Amniotic epithelial cell (primary cell): ENCODE measurements around the gene BRDT.

Source experiments
- DNase-seq: peaks from one replicate; pipeline ENCODE4 v3.0.0-alpha.2; 2010; ENCODE audit warnings: low read depth

BRDT gene

DNA sequence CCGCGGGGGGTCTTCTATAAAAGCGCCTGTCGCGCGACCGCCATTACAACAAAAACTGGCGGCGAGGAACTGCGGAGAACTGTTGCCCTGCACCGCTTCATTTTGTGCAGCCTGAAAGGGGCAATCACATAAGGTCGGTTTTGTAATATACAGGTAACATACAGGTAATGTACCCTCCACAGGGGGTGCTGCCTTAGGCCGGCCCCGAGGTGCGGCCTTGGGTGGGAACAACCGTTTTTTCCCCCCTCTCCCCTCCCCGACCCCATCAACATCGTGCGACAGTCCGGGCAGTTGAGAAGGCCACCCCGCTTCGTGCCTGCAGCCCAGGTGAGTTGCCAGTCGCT is at the start of gene BRDT:
Gene BRDT, plus strand, starts transcription at position 46 of the 344 bp plus-strand sequence. CDS start 13,354 bp downstream, outside the sequence.
- no peak for DNase-seq

DNA sequence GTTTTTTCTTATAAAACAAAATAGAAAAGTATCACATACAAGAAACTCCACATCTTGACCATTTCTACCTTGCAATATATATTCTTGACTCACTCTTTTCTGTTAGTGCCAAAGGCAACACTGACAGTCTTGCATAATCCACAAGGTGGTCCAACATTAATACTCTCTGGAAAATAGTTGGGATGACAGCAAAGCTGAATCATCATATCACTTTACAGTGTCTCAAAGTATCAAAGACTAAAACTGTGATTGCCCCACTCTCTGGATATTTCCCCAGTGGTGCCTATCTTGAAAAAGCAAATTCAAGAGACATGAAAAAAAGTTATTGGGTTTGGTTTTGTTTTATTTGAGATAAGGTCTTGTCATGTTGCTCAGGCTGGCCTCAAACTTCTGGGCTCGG is 48.6 kb upstream of the BRDT start:
- peak; percentile 92 for DNase-seq

DNA sequence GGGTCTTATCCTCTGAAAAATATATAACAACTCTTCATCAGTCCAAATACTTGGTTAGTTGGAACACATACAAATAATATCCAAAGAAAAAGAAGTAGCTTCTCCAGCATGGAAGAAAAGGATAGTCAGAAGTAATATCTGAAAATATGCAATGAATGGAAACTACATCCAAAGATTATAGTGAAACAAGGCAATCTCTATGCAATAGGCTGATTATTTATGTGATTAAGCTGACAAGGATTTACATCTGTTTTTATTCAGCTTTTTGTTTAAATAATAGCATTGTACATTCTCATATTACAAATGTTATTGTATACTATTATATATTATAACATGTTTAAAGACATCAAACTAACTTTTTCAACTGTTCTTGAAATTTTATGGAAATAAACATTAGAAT is 48.0 kb upstream of the BRDT start:
- no peak for DNase-seq

DNA sequence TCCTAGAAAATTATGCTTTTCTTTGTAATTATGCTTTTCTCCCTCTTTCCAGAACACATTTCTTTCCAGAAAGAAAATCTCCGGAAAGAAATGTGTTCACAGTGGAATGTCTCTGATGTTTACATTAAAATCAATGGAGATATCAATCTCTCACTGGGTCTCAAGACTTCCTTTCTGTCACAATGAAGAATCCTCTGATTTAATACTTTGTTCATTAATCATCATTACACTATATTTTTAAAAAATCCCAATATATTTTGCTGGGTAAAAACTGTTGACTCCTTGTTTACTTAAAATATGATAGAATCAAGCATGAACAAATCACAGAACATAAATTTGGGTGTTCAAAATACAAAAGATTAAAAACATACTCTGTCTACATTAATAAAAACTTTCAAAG is 36.9 kb upstream of the BRDT start:
- DNase-seq, result no peak

DNA sequence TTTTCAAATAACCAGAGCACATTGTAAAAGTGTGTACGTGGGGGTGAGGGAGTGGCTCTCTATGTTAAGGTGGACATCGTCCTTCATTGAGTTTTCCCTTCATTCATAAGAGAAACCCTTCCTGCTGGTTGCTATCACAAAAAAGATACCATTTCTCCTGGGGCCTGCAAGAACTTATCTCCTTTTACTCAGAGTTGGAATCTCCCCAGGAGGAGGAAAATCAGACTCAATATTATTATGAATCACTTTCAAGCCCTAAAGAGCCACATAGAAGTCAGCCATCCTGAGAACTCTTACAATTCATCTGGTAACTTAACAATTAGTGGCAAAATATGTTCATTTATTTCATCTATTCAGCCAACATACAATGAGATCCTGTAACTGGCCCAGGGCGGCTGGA is 36.2 kb upstream of the BRDT start:
- peak; percentile 30 for DNase-seq

DNA sequence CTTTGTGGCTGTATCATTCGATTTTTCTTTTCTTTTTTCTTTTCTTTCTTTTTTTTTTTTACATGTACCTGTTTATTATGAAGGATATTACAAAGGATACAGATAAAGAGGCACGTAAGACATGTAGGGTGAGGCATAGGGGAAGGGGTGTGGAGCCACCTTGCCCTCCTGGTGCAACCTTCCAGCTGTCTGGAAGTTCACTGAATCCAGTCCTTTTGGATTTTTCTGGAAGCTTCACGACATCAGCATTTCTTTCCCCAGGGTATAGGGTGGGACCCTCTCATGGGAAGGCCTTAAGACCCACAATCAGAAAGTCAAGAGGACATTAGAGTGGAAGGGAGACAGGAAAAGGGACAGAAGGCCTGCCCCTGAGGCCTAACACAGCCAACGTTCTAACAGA is 33.2 kb upstream of the BRDT start:
- DNase-seq, result no peak

DNA sequence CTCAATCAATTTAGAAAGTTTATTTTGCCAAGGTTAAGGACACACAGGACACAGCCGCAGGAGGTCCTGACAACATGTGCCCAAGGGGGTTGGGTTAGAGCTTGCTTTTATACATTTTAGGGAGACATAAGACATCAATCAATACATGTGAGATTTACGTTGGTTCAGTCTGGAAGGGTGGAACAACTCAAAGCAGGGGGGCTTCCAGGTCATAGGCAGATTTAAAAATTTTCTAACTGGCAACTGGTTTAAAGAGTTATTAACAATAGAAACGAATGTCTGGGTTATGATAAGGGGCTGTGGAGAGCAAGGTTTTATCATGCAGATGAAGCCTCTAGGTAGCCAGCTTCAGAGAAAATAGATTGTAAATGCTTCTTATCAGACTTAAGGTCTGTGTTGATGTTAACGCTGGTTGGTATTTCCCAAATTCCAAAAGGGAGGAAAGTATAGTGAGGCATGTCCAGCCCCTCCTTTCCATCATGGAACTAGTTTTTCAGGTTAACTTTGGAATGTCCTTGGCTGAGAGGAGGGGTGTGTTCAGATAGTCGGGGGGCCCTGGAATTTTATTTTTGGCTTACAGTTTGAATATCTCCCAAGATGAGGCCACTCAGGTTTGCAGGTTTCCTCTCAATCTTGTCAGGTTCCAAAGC is 32.3 kb upstream of the BRDT start:
- no peak for DNase-seq

DNA sequence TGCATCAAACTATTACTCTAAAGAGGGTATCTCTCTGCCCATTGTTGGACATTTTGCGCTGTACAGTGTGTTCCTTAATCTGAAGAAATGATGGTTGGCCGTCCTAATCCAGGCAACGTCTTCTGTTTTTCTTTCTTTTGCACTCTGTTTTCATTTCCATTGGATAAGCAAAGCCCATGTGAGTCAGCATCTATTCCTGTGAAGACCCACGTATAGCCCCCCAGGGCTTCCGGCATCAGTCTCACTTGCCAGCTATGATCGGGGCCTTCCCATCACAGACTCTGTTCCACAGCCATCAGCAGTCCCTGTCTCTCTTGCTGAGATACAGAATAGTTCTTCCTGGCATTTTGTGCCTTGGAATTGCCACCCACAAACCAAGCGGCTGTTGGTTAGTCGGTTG is 29.2 kb upstream of the BRDT start:
- DNase-seq, result no peak

DNA sequence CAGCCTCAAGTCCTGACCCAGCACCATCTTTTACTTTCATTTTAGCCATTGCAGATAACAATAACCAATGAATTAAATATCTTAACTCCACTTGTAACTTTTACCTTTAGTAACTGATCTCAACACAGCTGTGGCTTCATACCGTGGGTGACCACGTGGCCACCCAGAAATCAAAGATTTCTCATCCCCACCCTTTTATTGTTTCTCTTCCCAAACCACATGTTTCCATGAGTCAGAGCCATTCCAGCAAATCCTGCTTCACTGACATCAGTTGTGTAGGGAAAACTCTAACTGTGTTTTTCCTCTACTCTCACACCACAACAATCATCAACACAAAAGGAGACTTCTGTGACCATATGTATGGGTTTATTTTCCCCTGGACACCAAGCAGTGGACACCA is 25.1 kb upstream of the BRDT start:
- peak; percentile 55 for DNase-seq

DNA sequence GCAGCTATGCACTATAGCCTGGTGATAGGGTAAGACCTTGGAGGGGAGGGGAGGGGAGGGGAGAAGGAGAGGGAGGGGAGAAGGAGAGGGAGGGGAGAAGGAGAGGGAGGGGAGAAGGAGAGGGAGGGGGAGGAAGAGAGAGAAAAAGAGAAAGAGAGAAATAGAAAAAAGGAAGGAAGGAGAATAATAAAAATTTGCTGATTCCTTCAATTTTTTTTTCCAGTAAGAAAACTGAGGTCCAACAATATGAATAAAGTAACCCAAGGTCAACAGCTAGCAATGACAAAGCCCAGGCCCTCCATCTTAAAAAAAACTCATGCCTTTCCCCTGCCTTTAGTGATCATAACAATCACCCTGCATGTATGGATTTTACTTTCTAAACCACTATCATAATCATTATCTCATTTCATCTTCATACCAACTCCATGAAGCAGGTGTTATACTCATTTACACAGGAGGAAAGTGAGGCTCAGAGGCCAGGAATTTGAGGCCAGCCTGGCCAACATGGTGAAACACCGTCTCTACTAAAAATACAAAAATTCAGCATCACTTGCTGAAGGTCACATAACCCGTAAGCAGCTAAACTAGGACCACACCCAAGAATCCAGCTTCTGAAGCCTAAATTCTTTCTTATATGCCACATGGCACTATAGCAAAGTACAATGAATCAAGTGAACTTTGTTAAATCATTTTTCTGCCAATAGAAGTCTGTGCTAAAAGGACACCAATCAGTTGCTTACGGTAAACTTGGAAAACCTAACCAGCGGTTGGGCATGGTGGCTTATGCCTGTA is 23.4 kb upstream of the BRDT start:
- DNase-seq, result no peak

DNA sequence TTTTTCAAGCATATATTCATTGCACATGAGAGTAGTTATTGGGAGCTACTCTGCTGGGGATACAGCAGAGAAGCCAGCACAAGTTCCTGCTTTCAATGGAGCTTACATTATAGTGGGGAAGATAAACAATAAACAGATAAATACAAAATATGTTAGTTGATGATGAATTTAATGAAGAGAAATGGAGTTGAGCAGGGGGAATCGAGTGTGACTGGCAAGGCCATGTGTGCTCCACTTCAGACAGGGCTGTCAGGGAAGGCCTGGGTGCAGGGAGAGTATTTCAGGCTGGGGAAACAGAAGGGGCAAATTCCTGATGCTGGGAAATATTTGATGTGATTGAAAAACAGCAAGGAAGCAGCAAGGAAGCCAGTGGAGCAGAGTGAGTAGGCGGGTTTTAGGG is 21.2 kb upstream of the BRDT start:
- DNase-seq, result no peak

DNA sequence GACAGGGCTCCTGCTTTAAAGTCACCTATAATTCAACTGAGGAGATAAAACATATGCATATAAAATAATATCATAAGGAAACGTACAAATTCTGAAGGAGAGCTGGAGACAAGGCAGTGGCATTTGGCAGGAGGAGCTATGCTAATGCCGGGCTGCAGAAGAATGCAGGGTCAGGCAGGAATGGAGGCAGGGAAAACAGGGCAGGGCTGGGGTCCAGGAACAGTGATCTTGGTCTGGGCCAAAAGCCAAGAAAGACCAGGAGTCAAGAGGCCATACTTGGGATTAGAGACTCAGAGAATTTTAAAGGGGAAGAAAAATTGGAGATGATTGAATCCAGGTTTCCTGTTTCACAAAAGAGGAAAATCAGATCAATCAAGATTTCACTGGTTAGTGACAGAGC is 20.0 kb upstream of the BRDT start:
- peak; percentile 49 for DNase-seq

DNA sequence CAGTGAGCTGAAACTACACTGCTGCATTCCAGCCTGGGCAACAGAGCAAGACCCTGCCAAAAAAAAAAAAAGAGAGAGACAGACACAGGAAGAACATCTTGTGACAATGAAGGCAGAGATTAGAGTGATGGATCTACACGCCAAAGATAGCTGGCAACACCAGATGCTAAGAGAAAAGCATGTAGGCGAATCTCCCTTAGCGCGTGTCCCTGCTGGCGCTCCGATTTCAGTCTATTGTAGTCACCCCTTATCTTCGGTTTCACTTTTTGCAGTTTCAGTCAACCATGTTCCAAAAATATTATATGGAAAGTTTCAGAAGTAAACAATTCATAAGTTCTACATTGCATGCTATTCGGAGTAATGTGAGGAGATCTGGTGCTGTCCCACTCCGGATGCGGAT is 11.6 kb upstream of the BRDT start:
- DNase-seq, result no peak

DNA sequence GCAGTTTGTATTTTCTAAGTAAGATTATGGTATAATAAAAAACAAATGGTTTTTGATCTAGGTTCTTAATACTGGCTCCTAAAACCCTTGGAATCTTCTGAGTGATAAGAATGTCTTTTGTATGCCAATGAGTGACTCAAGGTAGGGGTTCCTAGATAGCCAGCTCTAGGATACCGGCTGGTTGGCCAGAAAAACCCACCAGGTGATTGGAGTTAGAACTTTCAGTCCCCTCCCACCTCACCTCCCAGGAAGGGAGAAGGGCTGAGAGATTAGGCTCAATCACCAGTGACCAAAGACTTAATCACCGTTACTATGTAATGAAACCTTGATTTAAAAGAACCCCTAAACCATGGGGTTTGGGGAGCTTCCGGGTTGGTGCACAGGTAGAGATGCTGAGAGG is 8.7 kb upstream of the BRDT start:
- no peak for DNase-seq

DNA sequence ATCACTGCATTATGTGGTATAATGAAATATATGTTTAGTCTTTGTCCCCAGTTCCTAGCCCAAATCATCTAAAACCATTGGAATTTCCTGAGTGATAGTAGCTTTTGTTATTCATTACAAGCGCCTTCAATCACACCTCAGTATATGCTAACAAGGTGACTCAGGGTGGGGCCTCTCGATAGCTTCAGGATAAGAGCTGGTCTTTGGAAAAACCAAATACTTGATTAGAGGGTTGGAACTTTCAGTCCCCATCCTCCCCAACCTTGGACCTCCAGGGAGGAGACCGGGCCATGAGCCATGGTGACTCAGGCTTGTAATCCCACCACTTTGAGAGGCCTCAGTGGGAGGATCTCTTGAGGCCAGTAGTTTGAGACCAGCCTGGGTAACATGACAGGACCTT is 5.1 kb upstream of the BRDT start:
- DNase-seq, result peak; percentile 14

DNA sequence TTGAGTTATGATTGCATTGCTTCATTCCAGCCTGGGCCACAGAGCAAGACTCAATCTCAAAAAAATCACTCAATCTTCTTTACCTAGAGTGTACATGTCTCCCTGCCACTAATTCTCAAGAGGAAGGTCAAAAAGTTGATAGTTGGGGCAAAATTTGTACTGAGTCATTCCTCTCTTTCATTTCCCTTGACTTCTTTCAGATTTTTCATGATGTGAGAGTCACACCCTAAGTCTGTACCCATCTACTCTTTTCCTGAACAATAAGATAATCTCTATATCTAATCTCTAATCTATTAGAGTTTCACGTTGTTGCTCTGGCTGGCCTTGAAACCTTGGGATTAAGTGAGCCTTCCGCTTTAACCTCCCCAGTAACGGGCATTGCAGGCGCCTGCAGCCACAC is 1.1 kb upstream of the BRDT start:
- no peak for DNase-seq

DNA sequence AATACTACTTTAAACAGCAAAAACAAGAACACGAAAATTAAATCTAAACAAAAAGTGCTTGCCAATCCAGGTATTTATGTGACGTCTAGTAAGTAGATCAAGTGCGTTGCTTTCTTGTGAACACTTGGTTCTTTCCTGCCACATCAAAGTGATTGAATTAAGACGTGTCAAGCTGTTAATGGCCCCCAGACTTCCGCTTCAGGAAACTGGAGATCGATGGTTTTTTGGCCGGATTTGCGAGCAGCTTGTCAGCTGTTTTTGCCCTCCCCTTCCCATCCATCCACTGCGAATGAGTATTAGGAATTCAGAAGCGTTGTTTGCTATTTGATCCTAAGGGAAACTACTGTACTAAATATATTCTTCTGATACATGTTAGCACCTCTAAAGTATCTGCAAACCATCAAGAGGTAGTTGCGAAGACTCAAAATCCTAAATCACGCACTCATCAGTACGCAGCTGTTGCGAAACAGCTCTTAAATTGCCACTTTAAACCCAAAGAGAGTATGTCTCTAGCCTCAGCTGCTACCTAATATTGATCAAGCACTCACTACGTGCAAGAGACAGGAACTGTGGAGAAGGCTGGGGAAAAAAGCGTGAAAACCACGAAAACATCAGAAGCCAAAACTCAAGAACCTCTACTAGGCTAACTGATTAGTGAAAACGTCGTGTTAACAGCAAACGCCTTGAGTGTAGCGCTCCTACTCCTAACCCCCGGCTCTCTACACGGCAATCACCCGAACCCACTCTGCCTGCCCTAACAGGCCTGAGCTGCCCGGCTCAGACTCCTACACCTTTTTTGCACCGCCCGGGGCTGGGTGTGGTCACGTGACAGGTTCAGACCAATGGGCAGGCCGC is 473 bp upstream of the BRDT start:
- no peak for DNase-seq

DNA sequence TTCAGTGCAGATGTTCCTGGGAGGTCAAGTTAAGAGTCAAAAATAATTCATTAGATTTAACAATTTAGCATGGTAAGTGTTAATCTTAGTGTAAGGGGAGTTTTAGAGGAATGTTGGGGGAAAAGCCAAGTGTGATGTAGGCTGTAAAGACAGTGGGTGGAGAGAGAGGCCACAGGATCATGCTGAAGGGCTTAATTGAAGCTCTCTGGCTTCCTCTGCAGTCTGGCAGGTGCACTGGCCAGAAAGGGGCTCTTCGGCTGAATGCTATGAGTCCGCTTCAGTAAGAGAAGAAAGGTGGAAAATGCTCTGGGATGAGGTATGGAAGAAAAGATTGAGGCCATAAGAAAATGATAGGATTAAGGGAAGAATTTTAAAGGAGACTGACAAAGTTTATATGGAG is 3.0 kb downstream of the BRDT start:
- no peak for DNase-seq

DNA sequence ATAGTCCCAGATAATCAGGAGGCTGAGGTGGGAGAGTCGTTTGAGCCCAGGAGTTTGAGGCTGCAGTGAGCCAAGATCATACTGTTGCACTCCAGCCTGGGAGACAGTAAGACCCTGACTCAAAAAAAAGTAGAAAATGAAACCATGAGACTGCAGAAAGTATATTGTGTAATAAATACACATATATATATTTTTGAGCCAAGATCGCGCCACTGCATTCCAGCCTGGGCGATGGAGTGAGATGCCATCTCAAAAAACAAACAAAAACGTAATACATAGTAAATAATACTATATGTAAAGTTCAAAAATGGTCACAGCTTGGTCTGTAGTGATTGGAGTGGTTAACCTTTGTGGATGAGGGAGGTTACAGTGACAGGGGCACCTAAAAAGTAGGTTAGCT is 9.7 kb downstream of the BRDT start:
- no peak for DNase-seq

DNA sequence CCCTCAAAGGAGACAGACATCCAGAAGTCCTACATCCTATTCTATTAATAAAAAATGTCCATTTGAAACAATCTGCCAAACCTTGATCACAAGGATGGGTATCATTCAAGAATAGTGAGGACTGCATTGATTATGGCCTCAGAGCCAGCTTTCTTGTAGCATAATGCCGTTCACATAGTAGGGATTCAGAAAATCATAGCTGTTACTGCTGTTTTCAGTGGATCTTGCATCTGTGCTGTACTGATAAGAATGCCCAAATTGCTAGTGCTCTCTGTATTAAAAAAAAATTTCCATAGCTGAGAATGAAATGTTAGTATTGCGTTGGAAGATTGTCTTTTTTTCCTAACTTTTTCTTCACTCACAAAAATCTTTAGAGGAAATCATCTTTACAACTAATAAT is 19.1 kb downstream of the BRDT start:
- DNase-seq, result no peak

DNA sequence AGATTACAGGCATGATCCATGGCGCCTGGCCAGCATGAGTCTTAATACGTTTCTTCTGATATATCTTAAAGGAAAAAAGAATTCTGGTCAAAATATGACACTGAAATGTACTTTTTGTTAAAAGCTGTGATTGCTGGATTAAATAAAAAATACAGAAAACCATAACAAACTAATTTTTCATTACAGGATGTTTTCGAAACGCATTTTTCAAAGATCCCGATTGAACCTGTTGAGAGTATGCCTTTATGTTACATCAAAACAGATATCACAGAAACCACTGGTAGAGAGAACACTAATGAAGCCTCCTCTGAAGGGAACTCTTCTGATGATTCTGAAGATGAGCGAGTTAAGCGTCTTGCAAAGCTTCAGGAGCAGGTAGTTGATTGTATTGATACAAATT is 30.2 kb downstream of the BRDT start:
- no peak for DNase-seq

DNA sequence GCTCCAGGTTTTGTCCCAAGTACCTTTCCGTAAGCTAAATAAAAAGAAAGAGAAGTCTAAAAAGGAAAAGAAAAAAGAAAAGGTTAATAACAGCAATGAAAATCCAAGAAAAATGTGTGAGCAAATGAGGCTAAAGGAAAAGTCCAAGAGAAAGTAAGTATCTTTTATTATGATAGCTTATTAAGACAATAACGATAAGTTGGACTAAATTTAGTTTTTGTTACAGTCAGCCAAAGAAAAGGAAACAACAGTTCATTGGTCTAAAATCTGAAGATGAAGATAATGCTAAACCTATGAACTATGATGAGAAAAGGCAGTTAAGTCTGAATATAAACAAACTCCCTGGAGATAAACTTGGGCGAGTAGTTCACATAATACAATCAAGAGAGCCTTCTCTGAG is 31.5 kb downstream of the BRDT start:
- no peak for DNase-seq

DNA sequence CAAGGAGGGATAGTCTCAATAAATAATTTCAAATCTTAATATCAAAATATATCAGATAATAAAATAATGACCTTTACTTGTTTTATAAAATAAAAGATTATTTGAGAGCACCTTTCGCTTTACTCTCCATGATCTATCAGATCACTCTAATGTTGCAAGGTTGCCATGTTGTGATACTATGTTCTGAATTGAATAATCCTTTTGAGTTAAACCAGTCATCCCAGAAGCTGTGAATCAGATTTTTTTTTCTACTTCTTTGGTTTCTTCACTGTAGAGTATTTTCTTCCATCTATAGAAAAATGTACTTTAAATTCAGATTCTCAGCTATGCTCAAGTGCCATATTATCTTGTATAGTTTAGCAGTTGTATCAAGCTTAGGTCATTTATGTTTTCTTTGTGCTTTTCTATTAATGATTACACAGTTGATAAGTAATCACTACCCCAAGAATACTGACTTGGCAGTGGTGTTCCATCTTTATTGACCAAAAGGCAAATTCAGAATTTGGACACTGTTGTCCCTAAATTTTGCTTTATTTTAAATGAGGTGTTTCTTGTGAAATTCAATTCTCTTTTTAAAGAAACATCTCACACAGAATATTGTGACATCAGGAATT is 32.9 kb downstream of the BRDT start:
- no peak for DNase-seq
